ENCODE measurements around the gene PSMB7. TPM values are rescaled to one million over a fixed set of nuclear protein-coding genes. Genes with fewer than 3 reads are reported as not detected.

Gene PSMB7
- total and polyA plus RNA-seq, 2 of the 13 experiments (the other 11 are each of a cell fraction or from before 2014, with no cell fraction given) = 259 to 291 TPM

DNA sequence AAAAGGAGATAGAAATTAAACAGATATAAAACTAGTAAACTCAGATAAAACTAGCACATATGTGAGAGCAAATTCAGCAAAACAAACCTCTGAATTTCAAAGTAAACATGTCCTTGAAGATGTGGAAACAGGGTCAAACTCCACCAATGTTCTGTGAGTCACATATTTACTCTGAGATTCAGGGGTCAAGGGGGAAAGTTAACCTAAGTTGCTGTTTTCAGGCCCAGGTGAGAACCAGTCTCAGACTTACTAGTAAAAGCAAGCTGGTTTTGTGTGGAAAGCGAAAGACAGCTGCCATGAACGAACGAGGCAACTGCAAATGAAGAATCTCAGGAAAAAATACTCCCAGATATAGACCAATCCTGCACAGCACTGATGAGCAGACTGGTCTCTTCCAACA lies 29.0 kb downstream of the PSMB7 start (continued):
- TF ChIP-seq MIXL1 (CRISPR knock-in tag; IDR thresholded peaks at IDR 0.05) = peak; percentile 87; the same call in 1 of the 2 replicates
- TF ChIP-seq SAP130 (CRISPR knock-in tag; IDR thresholded peaks at IDR 0.05; ENCODE audit: low read depth) = peak; percentile 89
- TF ChIP-seq MXI1 (IDR thresholded peaks at IDR 0.05; ENCODE audit: borderline replicate concordance, low read depth, low read length) = no peak
- TF ChIP-seq ZNF552 (CRISPR knock-in tag; IDR thresholded peaks at IDR 0.05; ENCODE audit: borderline replicate concordance) = no peak
- TF ChIP-seq ZBTB2 (CRISPR knock-in tag; IDR thresholded peaks at IDR 0.05; ENCODE audit: low read depth) = no peak
- no peak for TF ChIP-seq ZNF143 (CRISPR knock-in tag; IDR thresholded peaks at IDR 0.05)
- peak; percentile 94 for TF ChIP-seq BCL6 (CRISPR knock-in tag; IDR thresholded peaks at IDR 0.05)
- peak; percentile 100 for TF ChIP-seq NR2F6 (IDR thresholded peaks at IDR 0.05)
- peak; percentile 100 for TF ChIP-seq NR2F6 (CRISPR knock-in tag; IDR thresholded peaks at IDR 0.05)
- no peak for TF ChIP-seq ZMAT5 (CRISPR knock-in tag; IDR thresholded peaks at IDR 0.05; ENCODE audit: borderline replicate concordance, low read depth)
- TF ChIP-seq NR2F2 (IDR thresholded peaks at IDR 0.05; ENCODE audit: borderline replicate concordance, low read depth) = peak; percentile 99
- 0 out of 2 replicates have a peak, but pooled peaks have one; percentile 56 for TF ChIP-seq SMYD3 (CRISPR knock-in tag; IDR thresholded peaks at IDR 0.05)
- TF ChIP-seq ZFP62 (CRISPR knock-in tag; IDR thresholded peaks at IDR 0.05) = no peak
- TF ChIP-seq JUND (CRISPR knock-in tag; IDR thresholded peaks at IDR 0.05) = peak; percentile 99
- no peak for TF ChIP-seq HDAC6 (IDR thresholded peaks at IDR 0.05; ENCODE audit: low read depth, low read length)
- no peak for TF ChIP-seq MATR3 (CRISPR knock-in tag; IDR thresholded peaks at IDR 0.05)
- TF ChIP-seq RXRB (CRISPR knock-in tag; IDR thresholded peaks at IDR 0.05; ENCODE audit: borderline replicate concordance) = peak; percentile 93
- TF ChIP-seq LRRFIP1 (CRISPR knock-in tag; conservative IDR thresholded peaks at IDR 0.05) = no peak
- TF ChIP-seq ZFYVE20 (CRISPR knock-in tag; IDR thresholded peaks at IDR 0.05; ENCODE audit: borderline replicate concordance, low read depth) = no peak
- TF ChIP-seq XRCC5 (optimal IDR thresholded peaks at IDR 0.05; ENCODE audit: low read length) = no peak
- no peak for TF ChIP-seq ZNF562 (CRISPR knock-in tag; IDR thresholded peaks at IDR 0.05; ENCODE audit: borderline replicate concordance)
- peak; percentile 77 for TF ChIP-seq TBX2 (CRISPR knock-in tag; IDR thresholded peaks at IDR 0.05; ENCODE audit: borderline replicate concordance)
- TF ChIP-seq JUNB (CRISPR knock-in tag; IDR thresholded peaks at IDR 0.05; ENCODE audit: borderline replicate concordance) = peak; percentile 99
- no peak for TF ChIP-seq RBM22 (optimal IDR thresholded peaks at IDR 0.05; ENCODE audit: low read length)
- TF ChIP-seq, protein P1, sequence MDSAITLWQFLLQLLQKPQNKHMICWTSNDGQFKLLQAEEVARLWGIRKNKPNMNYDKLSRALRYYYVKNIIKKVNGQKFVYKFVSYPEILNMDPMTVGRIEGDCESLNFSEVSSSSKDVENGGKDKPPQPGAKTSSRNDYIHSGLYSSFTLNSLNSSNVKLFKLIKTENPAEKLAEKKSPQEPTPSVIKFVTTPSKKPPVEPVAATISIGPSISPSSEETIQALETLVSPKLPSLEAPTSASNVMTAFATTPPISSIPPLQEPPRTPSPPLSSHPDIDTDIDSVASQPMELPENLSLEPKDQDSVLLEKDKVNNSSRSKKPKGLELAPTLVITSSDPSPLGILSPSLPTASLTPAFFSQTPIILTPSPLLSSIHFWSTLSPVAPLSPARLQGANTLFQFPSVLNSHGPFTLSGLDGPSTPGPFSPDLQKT (CRISPR knock-in tag; IDR thresholded peaks at IDR 0.05; ENCODE audit: borderline replicate concordance) = no peak
- TF ChIP-seq BRCA1 (CRISPR knock-in tag; IDR thresholded peaks at IDR 0.05) = 0 out of 2 replicates have a peak, but pooled peaks have one; percentile 63
- TF ChIP-seq FOXJ3 (CRISPR knock-in tag; IDR thresholded peaks at IDR 0.05; ENCODE audit: borderline replicate concordance) = peak; percentile 96
- TF ChIP-seq HOXA7 (CRISPR knock-in tag; IDR thresholded peaks at IDR 0.05) = no peak
- TF ChIP-seq ZNF891 (CRISPR knock-in tag; IDR thresholded peaks at IDR 0.05) = no peak
- no peak for TF ChIP-seq SP4 (CRISPR knock-in tag; IDR thresholded peaks at IDR 0.05)
